Measurements from ENCODE around the gene APMAP.

DNA sequence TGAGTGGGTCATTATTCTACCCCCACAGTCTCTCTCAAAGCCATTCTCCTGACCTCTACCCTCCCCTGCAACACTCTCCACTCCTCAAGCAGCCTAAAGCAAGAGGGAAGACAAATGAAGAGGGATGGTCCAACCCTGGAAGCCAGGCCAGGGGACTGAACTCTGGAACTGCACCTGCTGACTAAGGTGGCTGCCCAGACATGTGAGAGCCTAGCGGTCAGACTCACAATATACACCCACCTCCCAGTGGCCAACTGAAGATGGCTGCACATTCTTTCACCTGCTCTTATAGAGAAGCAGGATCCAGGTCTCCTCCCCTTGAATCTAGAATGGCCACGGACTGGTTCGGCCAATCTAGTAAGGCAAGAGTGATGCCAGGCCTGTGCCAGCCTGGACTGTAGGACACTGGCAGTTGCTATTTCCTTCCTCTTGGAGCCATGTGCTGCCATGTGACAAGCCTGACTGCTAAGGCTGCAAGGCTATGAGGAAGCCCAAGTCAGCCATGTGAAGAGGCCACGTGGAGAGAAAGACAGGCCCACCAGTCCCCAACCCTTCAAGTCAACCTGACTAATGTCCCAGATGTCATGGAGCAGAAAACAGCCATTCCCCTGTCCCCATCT, 33.5 kb upstream of the APMAP start:
- TF ChIP-seq, protein P1, sequence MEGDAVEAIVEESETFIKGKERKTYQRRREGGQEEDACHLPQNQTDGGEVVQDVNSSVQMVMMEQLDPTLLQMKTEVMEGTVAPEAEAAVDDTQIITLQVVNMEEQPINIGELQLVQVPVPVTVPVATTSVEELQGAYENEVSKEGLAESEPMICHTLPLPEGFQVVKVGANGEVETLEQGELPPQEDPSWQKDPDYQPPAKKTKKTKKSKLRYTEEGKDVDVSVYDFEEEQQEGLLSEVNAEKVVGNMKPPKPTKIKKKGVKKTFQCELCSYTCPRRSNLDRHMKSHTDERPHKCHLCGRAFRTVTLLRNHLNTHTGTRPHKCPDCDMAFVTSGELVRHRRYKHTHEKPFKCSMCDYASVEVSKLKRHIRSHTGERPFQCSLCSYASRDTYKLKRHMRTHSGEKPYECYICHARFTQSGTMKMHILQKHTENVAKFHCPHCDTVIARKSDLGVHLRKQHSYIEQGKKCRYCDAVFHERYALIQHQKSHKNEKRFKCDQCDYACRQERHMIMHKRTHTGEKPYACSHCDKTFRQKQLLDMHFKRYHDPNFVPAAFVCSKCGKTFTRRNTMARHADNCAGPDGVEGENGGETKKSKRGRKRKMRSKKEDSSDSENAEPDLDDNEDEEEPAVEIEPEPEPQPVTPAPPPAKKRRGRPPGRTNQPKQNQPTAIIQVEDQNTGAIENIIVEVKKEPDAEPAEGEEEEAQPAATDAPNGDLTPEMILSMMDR (IDR thresholded peaks at IDR 0.05) = no peak
- no peak for TF ChIP-seq POLR2A (IDR thresholded peaks at IDR 0.05)
- TF ChIP-seq POLR2AphosphoS5 (IDR thresholded peaks at IDR 0.05; ENCODE audit: insufficient read depth in 1 of 2, low read depth in 1 of 2) = no peak
